Hematopoietic multipotent progenitor cell treated with erythropoietin and hydrocortisone succinate and interleukin-3 and kit ligand, for 4 days (in vitro differentiated cells): ENCODE data around the gene TMEM163.
A peak's percentile ranks its signal among the peaks of the same experiment; 100 is the strongest.
"Not testable (repeated sequence)": the region's sequence is repeated elsewhere in the genome, so short reads cannot be mapped to it uniquely, and the experiment has no call there.

Experiments used
- DNase-seq: peaks from one replicate; pipeline ENCODE4 v3.0.0-alpha.2; 2015

TMEM163 gene

GRCh38 chr2:134573085-134573370 lies 145.8 kb downstream of the TMEM163 start:
- DNase-seq = no peak

- DNase-seq = no peak
Observed at GRCh38 chr2:134572314-134573084, 146.3 kb downstream of the TMEM163 start.

DNA sequence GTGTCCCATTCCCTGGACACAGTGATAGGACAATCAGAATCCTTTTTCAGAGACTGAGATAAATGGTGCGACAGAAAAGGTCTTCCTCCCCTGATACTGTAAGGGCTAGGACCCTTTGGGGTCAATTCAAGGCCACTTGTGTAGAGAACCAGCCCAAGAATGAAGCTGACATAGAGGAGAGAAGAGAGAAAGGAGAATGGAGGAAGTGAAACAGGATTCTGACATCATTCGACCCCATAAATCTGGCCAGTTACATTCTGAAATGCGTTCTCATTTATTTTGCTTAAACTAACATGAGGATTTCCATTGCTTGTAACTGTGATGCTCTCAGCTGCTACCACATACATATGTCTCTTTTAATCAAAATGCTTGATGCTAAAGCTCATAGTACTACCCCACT lies 148.1 kb downstream of the TMEM163 start:
- DNase-seq = no peak

DNA sequence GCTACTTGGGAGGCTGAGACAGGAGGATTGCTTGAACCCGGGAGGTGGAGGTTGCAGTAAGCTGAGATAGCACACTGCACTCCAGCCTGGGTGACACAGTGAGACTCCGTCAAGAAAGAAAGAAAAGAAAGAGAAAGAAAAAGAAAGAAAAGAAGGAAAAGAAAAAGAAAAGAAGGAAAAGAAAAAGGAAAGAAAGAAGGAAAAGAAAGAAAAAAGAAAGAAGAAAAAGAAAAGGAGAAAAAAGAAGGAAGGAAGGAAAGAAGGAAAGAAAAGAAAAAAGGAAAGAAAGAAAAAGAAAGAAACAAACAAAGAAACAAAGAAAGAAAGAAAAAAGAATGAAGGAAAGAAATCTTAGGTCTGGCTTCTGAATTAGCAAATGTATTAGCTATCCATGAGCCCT lies 150.4 kb downstream of the TMEM163 start:
- DNase-seq = no peak

DNA sequence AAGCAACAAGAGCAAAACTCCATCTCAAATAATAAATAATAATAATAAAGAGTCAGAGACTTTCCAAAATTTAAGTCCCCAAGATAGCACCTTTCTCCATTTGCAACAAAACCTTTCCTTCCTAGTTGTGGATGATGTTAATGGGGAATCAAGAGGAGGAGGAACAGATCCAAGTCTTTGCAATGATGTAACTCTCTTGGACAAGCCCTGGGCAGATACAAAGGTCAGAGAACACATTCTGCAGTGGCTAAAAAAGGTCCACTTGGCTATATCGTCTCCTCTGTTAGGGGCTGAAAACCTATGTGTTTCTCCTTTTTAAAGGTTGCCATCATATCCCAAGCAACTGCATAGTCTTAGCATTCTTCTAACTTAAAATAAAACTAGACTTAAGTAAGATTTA lies 151.1 kb downstream of the TMEM163 start:
- DNase-seq = no peak

DNA sequence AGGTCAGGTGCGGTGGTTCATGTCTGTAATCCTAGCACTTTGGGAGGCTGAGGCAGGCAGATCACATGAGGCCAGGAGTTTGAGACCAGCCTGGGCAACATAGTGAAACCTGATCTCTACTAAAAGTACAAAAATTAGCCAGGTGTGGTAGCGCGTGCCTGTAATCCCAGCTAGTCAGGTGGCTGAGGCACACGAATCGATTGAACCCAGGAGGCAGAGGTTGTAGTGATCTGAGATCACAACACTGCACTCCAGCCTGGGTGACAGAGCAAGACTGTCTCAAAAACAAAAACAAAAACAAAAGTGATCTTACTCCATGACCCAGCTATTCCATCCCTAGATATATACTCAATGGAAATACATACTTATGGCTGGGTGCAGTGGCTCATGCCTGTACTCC lies 153.8 kb downstream of the TMEM163 start:
- not testable (repeated sequence) for DNase-seq

- DNase-seq = no peak
Observed at GRCh38 chr2:134564549-134564948, 154.3 kb downstream of the TMEM163 start.

GRCh38 chr2:134558208-134558830 lies 160.5 kb downstream of the TMEM163 start:
- no peak for DNase-seq

DNA sequence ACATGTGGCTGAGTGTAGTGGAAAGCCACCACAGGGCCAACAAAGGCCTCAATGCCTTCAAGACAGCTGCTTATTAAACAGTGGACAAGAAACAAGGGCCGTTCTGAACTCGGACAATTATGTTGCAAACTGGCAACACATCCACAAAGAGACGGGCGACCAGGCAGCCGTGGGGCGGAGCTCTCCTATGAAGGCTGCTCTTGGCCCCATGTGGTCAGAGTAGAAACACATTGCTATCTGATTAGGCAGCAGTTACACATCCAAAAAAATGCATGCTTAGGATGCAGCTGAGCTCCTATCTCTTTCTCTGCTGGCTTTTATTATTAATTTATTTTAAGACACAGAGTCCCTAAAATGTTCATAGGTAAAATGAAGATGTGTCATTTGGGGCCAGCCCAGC lies 163.4 kb downstream of the TMEM163 start:
- DNase-seq = peak; percentile 55

GRCh38 chr2:134553657-134554056 lies 165.1 kb downstream of the TMEM163 start:
- no peak for DNase-seq

GRCh38 chr2:134550566-134551164 lies 168.1 kb downstream of the TMEM163 start:
- peak; percentile 28 for DNase-seq

GRCh38 chr2:134549104-134549503 lies 169.7 kb downstream of the TMEM163 start:
- DNase-seq = no peak

GRCh38 chr2:134540990-134541389 lies 177.8 kb downstream of the TMEM163 start:
- no peak for DNase-seq

GRCh38 chr2:134539981-134540380 lies 178.8 kb downstream of the TMEM163 start:
- no peak for DNase-seq

- no peak for DNase-seq
Observed at GRCh38 chr2:134537702-134538101, 181.1 kb downstream of the TMEM163 start.

- DNase-seq = no peak
Observed at GRCh38 chr2:134537121-134537520, 181.7 kb downstream of the TMEM163 start.

DNA sequence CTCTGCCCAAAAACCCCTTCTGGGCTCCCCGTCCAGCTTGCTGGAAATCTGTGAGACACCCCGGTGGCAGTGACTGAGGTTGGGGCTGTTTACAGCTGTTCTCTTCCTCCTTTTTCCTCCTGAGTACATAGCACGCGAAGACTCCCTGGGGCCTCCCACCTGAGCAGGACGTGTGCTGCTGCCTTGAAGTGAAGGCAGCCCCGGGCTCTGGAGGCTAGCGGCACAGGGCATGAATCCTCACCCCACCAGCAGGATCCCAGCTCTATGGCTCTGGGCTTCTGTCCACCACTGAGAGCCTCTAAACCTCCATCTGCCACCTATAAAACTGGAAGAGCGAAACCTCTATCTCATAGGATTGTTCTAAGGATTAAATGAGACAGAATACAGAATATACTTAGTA lies 182.5 kb downstream of the TMEM163 start:
- DNase-seq = no peak

- no peak for DNase-seq
Observed at GRCh38 chr2:134532537-134532936, 186.3 kb downstream of the TMEM163 start.

GRCh38 chr2:134527381-134527780 lies 191.4 kb downstream of the TMEM163 start:
- DNase-seq = no peak

- DNase-seq = no peak
Observed at GRCh38 chr2:134522496-134523455, 196.0 kb downstream of the TMEM163 start.

- no peak for DNase-seq
Observed at GRCh38 chr2:134518101-134518500, 200.7 kb downstream of the TMEM163 start.

GRCh38 chr2:134515137-134515536 lies 203.7 kb downstream of the TMEM163 start:
- DNase-seq = no peak

GRCh38 chr2:134513465-134513804 lies 205.4 kb downstream of the TMEM163 start:
- no peak for DNase-seq
